HAP-1 (cell line): ENCODE results near the gene RRM1.
"Not testable (repeated sequence)": the region's sequence is repeated elsewhere in the genome, so short reads cannot be mapped to it uniquely, and the experiment has no call there.

ENCODE experiments used
- DNase-seq, 2 experiments: peaks; one replicate each; pipeline ENCODE4 v3.0.0-alpha.2; 2016 to 2020; ENCODE audit warnings: low spot score in 2 of 2
- H3K27me3 ChIP-seq: fragments of 250-450 bp; sonication (Bioruptor Pico); 2 replicates; pipeline ENCODE4 v1.5.1; 2020; ENCODE audit warnings: low read depth, mild to moderate bottlenecking, moderate library complexity
- H3K36me3 ChIP-seq: fragments of 250-450 bp; sonication (Bioruptor Pico); replicated peaks from 2 replicates; pipeline ENCODE4 v1.5.1; 2020; ENCODE audit warnings: mild to moderate bottlenecking
- H3K4me1 ChIP-seq: fragments of 250-450 bp; sonication (Bioruptor Pico); 2 replicates; pipeline ENCODE4 v1.5.1; 2020; ENCODE audit warnings: mild to moderate bottlenecking
- H3K4me3 ChIP-seq: fragments of 250-450 bp; sonication (Bioruptor Pico); 2 replicates; pipeline ENCODE4 v1.5.1; 2020; ENCODE audit warnings: mild to moderate bottlenecking, moderate library complexity
- H3K9me3 ChIP-seq: fragments of 250-450 bp; sonication (Bioruptor Pico); 2 replicates; pipeline ENCODE4 v1.5.1; 2020; ENCODE audit warnings: mild to moderate bottlenecking, moderate library complexity
- in situ Hi-C: fragments of 300-500 bp; cut with MboI; formaldehyde crosslinking; loops from 3 replicates; pipeline ENCODE4 v1.14.3; 2020; ENCODE audit warnings: low sequenced_read_pairs, inconsistent platforms, mixed read lengths

RRM1 gene

DNA sequence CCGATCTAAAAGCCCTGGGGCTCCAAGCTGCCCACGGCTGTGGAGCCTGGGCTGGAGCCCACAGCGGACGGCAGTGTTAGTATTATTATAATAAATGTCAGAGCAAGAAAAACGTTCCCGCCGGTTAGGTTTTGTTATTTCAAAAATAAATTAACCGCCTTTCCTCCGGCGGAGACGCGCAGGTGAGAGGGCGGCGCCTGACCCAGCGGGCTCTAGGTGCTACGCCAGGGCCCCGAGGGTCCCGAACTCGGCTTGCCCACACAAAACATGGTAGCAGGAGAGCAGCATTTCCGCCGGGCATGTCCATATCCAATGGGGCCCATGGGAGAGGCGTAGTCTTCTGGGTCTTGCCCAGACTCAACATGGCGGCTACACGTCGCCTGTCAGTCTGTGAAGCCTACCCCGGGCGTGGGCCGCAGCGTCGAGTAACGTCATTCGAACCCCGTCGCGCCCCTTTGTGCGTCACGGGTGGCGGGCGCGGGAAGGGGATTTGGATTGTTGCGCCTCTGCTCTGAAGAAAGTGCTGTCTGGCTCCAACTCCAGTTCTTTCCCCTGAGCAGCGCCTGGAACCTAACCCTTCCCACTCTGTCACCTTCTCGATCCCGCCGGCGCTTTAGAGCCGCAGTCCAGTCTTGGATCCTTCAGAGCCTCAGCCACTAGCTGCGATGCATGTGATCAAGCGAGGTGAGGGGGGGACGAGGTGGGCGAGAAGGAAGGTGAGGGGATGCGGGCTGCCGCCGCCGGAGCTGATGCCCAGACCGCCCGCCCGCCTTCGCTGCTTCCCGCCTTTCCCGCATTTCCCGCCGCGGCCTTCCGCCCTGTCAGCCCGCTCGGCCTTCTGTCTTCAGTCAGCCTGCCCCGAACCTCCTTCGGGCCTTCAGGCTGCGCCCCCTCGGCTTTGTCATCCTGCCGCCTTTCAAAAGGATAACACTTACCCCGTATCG lies at the start of gene RRM1:
Gene RRM1 (plus strand): TSS at position 452 of the 944 bp plus-strand sequence. CDS start 214 bp downstream, at position 666.
- H3K4me3 ChIP-seq: peak within 1 kb of the TSS; percentile 58
- no peaks in the 10 kb centered on the region for H3K27me3 ChIP-seq
- peaks cover 12% of the 10 kb centered on the region for H3K36me3 ChIP-seq
- in situ Hi-C loops: no loop called here
- peak; percentile 95 to 96 for DNase-seq
- H3K9me3 ChIP-seq: no peaks in the 10 kb centered on the region
- H3K4me1 ChIP-seq: peaks cover 33% of the 10 kb centered on the region

DNA sequence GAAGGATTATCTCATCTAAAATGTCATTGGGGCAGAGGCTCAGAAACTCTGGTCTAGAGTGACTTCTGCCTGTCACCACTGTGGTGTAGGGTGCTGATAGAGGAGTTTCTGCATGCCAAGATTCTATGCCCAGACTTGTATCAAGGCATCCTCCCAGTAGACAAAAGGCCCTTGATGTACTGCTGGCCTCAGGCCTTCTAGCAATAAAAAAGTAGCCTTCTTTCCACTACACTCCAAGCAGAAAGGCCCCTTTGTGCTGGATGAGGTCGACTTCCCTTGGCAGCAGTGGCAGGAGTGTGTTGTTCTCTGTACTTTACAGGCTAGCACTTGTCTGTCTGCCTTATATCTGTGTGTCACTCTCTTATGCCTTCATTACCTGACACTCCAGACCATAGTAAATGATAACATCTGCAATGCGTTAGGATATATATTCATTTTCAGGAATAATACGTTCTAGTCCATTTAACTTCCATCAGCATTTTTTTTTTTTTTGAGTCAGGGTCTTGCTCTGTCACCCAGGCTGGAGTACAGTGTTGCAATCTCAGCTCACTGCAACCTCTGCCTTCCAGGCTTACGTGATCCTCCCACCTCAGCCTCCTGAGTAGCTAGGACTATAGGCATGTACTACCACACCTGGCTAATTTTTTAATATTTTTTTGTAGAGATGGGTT lies 49.5 kb upstream of the RRM1 start:
- in situ Hi-C loops: no loop called here
- H3K36me3 ChIP-seq: no peaks in the 10 kb centered on the region
- no peak for DNase-seq
- H3K4me3 ChIP-seq: no peak overlapping the region
- no peaks in the 10 kb centered on the region for H3K4me1 ChIP-seq
- no peaks in the 10 kb centered on the region for H3K9me3 ChIP-seq
- H3K27me3 ChIP-seq: no peaks in the 10 kb centered on the region

DNA sequence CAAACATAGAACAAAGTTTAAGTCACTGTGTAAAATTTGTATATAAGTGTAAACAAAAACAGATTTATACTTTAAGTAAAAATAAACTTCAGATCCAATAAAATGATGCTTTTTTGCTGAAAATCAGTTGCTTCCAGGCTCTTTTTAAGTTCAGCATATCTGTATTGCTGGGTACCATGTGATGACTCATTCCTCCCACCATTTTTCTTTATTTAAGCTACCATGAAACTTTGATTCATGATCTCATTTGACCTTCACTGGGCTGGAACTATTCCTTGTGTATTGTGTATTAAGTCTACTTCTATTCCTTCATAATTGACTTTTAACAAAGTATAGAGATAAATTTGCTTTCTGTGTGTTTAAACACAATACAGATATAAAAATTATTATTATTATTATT lies 46.3 kb upstream of the RRM1 start:
- DNase-seq: no peak
- H3K27me3 ChIP-seq: no peaks in the 10 kb centered on the region
- H3K4me3 ChIP-seq: no peak overlapping the region
- no peaks in the 10 kb centered on the region for H3K4me1 ChIP-seq
- in situ Hi-C loops: no loop called here
- no peaks in the 10 kb centered on the region for H3K36me3 ChIP-seq
- H3K9me3 ChIP-seq: no peaks in the 10 kb centered on the region

DNA sequence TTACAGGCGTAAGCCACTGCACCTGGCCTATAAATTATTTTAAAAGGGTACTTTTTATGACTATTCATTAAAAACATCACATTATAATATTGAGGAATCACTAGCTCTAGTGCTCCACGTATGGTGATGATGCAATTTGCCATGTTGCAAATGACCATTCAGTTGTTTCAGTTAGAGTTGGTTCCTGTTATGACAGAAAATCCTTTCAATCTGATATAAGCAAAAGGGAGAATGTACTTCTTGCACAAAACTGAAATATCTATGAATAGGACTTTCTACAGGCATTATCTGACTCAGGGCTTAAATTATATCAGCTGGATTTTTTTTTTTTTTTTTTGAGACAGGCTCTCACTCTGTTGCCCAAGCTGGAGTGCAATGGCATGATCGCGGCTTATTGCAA lies 45.6 kb upstream of the RRM1 start:
- no peak for DNase-seq
- no peaks in the 10 kb centered on the region for H3K36me3 ChIP-seq
- H3K27me3 ChIP-seq: no peaks in the 10 kb centered on the region
- H3K9me3 ChIP-seq: no peaks in the 10 kb centered on the region
- no peaks in the 10 kb centered on the region for H3K4me1 ChIP-seq
- in situ Hi-C loops: no loop called here
- H3K4me3 ChIP-seq: no peak overlapping the region

DNA sequence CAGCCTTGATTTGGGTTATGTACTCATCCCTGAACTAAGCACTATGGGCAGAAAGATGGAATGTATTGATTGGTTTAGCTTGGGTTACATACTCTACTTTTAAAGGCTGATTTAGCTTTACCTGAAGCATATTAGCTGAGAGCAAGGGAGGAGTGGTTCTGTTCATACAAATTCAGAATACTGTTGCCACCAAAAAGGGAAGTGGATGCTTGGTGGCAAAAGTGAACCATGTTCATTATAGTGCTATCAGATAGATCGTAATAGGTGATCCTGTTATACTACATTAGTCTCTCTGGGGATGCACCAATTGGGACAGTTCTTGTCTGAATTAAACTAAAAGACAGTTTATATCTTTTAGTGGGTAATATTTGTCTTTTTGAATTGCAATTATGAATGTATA lies 44.5 kb upstream of the RRM1 start:
- Histone ChIP-seq H3K9me3 (no peaks in the 10 kb centered on the region), H3K4me3 (no peak overlapping the region), H3K36me3 (no peaks in the 10 kb centered on the region), H3K27me3 (no peaks in the 10 kb centered on the region), H3K4me1 (no peaks in the 10 kb centered on the region)
- in situ Hi-C loops: no loop called here
- no peak for DNase-seq

DNA sequence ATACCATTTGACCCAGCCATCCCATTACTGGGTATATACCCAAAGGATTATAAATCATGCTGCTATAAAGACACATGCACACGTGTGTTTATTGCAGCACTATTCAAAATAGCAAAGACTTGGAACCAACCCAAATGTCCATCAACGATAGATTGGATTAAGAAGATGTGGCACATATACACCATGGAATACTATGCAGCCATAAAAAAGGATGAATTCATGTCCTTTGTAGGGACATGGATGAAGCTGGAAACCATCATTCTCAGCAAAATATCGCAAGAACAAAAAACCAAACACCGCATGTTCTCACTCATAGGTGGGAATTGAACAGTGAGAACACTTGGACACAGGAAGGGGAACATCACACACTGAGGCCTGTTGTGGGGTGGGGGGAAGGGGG lies 41.4 kb upstream of the RRM1 start:
- H3K36me3 ChIP-seq, H3K9me3 ChIP-seq, DNase-seq, H3K27me3 ChIP-seq, H3K4me3 ChIP-seq, in situ Hi-C loops, H3K4me1 ChIP-seq: not testable (repeated sequence)

DNA sequence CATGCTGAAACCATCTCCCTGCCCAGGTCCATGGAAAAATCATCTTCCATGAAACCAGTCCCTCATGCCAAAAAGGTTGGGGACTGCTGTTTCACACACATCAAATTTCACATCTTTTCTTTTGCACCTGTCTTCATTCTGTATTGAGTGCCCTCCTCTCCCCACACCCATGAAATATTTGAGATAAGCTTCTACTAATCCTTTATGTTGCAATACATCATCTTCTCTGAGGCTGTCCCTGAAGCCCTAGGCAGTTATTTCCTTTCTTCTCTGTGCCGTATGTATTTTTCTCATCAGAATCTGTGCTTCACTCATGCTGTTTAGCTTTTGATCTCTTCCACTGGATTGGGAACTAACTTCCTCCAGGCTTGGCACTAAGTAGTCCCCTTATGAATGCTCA lies 40.0 kb upstream of the RRM1 start:
- Histone ChIP-seq H3K27me3 (no peaks in the 10 kb centered on the region), H3K36me3 (no peaks in the 10 kb centered on the region; the same call in 1 of the 2 replicates), H3K4me1 (no peaks in the 10 kb centered on the region), H3K4me3 (no peak overlapping the region), H3K9me3 (no peaks in the 10 kb centered on the region)
- no peak for DNase-seq
- in situ Hi-C loops: no loop called here

DNA sequence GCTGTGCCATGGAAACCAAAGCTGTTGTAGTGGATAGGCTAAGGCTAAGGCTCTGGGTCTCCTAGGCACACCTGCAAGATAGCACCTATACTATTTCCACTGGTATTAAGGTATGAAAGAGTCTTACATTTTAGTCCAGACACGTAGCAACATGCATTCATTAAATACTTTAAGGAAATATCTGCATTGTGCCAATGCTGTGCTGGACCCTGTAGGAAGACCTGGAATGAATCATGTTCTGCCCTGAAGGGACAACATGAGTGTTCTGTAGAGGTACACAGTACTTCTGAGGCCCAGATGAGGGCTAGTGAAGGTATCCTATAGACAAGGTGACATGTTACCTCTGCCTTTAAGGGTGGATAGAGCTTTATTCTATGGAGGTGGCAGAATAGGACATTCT lies 35.2 kb upstream of the RRM1 start:
- Histone ChIP-seq H3K27me3 (no peaks in the 10 kb centered on the region), H3K9me3 (no peaks in the 10 kb centered on the region), H3K4me3 (no peak overlapping the region), H3K36me3 (peaks cover 2% of the 10 kb centered on the region; the same call in 1 of the 2 replicates), H3K4me1 (no peaks in the 10 kb centered on the region)
- DNase-seq: no peak
- in situ Hi-C loops: no loop called here

DNA sequence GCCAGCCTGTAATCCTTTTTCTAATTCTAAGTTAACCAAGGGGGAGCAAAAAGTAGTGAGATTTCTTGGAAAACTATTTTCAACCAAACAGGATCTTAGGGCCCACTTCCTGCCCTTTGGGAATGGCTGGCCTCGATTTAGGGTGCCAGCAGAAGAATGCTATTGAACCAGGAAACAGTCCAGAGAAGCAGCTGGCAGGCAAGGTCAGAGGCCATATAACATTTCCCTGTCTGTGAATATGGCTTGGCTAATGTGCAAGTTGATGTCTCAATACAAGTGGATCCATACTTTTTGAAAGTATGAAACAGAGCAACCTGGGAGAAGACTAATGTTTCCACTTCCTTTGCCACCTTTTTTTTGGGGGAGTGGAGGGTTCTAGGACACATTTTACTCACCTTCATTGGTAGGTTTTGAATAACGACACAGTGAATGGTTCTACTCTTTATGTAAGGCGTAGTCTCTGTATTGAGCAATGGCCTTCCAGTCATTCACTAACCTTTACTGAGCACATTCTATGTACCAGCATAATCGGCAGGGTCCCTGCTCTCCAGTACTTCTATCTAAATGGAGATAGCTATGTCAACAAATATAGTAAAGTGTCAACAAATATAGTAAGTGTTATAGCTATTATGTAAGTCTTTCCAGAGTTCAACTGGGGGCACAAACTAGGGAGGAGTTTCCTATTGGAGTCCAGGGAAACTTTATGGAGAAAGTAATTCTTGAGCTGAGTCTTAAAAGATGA lies 34.2 kb upstream of the RRM1 start:
- in situ Hi-C loops: no loop called here

DNA sequence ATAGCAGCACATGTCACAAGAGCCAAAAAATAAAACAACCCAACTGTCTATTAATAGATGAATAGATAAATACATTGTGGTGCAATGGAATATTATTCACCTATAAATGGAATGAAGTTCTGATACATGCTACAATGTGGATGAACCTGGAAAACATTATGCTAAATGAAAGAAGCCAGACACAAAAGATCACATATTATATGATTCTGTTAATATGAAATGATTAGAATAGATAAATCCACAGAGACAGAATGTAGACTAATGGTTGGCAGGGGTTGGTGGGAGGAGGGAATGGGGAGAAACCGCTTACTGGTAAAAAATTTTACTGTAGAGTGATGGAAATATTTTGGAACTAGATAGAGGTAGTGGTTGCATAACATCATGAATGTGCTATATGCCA lies 32.9 kb upstream of the RRM1 start:
- Histone ChIP-seq H3K36me3 (peaks cover 2% of the 10 kb centered on the region; the same call in 1 of the 2 replicates), H3K4me3 (no peak overlapping the region), H3K4me1 (no peaks in the 10 kb centered on the region), H3K9me3 (no peaks in the 10 kb centered on the region), H3K27me3 (no peaks in the 10 kb centered on the region)
- DNase-seq: no peak
- in situ Hi-C loops: no loop called here

More for the DNA sequence above, 34.2 kb upstream of the RRM1 start:
- H3K36me3 ChIP-seq: peaks cover 2% of the 10 kb centered on the region; the same call in 1 of the 2 replicates
- DNase-seq: no peak
- H3K27me3 ChIP-seq: no peaks in the 10 kb centered on the region
- no peak overlapping the region for H3K4me3 ChIP-seq
- no peaks in the 10 kb centered on the region for H3K9me3 ChIP-seq
- H3K4me1 ChIP-seq: no peaks in the 10 kb centered on the region

DNA sequence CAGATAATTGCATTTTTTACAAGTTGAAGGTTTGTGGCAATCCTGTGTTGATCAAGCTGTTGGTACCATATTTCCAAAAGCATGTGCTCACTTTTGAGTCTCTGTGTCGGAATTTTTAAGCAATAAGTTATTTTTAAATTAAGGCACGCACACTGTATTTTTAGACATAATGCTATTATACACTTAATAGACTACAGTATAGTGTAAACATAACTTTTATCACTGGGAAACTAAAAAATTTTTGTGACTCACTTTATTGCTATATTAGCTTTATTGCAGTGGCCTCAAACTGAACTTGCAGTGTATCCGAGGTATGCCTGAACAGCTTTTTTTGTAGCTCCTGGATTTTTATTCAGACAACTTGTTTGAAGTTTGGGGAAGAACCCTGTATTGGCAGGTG lies 31.3 kb upstream of the RRM1 start:
- in situ Hi-C loops: no loop called here

DNA sequence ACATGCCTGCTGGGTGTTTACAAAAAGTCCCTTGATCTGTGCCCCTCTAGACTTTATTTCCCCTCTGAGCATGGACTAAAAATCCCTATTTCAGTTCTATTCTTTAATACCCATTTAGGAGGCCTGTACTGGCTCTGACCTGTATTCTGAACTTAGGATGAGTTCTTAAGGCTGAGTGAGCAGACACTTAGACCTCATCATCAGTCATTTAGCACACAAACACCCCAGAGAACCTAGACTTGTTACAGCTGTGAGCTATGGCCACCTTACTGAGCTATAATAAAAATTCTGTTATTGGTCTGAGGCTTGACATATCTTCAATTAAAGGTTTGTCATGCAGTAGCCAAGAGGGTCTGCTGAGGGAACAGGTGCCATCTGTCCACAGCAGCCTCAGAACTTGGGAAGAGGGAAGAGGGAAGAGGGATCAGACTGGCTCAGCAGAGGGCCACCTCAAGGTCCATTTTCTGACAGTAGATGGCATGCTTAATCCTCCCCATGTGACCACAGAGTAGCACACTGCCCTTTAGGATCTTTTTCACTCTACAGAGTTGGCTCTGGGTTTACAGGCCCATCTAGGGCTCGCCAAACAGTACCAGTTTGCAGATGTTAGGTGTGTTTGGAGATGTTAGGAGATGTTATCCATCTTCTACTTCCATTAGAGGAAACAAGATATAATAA lies 30.2 kb upstream of the RRM1 start:
- Histone ChIP-seq H3K4me1 (no peaks in the 10 kb centered on the region), H3K4me3 (no peak overlapping the region), H3K36me3 (peaks cover 2% of the 10 kb centered on the region; the same call in 1 of the 2 replicates), H3K27me3 (no peaks in the 10 kb centered on the region), H3K9me3 (no peaks in the 10 kb centered on the region)
- in situ Hi-C loops: no loop called here
- no peak for DNase-seq

More for the DNA sequence above, 31.3 kb upstream of the RRM1 start:
- no peak for DNase-seq
- H3K36me3 ChIP-seq: peaks cover 2% of the 10 kb centered on the region; the same call in 1 of the 2 replicates
- H3K4me1 ChIP-seq: no peaks in the 10 kb centered on the region
- no peak overlapping the region for H3K4me3 ChIP-seq
- H3K9me3 ChIP-seq: no peaks in the 10 kb centered on the region
- no peaks in the 10 kb centered on the region for H3K27me3 ChIP-seq

DNA sequence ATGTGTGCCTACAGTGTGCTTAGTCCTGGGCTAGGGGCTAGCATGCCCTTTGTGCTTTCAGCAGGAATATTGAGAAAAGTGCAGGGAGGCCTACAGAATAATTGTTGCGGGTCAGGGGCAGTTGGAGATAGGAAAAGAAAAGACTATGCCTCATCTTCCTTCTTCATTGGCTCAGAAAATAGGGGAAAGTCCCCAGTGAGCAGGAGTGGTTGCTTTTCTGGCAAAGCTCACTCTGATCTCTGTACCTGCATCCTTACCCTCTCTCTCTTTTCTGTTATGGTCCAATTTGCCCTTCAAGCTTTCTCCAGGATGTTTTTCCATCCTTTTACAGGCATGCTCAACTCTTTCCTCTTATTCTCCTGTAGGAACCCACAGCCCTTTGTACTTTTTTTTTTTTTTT lies 29.5 kb upstream of the RRM1 start:
- no peak for DNase-seq
- in situ Hi-C loops: no loop called here
- H3K27me3 ChIP-seq: no peaks in the 10 kb centered on the region
- no peaks in the 10 kb centered on the region for H3K9me3 ChIP-seq
- peaks cover 2% of the 10 kb centered on the region; the same call in 1 of the 2 replicates for H3K36me3 ChIP-seq
- H3K4me3 ChIP-seq: no peak overlapping the region
- no peaks in the 10 kb centered on the region for H3K4me1 ChIP-seq
